Activated CD4-positive, alpha-beta T cell treated with anti-CD3 and anti-CD28 coated beads for 24 hours (primary cell): ENCODE results near the gene FOSL1.

Source experiments
- DNase-seq, 2 donors: peaks; one replicate each; pipeline ENCODE4 v3.0.0-alpha.2; 2020; ENCODE audit warnings: low read depth in 2 of 2

Gene FOSL1

GRCh38 chr11:65882120-65883057, 17.8 kb downstream of the FOSL1 start:
- DNase-seq: no peak

GRCh38 chr11:65880844-65881421, 19.3 kb downstream of the FOSL1 start:
- no peak for DNase-seq

DNA sequence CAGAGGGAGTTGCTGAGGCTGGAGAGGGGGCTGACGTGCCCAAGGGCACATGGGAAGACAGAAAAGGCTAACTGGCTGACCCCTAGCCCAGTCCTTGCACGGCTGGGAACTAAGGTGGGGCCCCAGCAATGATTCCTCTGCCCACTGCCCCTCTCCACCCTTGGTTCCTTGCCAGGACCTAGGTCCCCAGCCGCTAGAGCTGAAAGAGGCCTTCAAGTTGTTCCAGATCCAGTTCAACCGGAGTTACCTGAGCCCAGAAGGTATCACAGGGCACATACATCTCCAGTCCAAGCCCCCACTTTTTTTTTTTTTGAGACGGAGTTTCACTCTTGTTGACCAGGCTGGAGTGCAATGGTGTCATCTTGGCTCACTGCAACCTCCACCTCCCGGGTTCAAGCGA, 20.2 kb downstream of the FOSL1 start:
- DNase-seq: no peak

DNA sequence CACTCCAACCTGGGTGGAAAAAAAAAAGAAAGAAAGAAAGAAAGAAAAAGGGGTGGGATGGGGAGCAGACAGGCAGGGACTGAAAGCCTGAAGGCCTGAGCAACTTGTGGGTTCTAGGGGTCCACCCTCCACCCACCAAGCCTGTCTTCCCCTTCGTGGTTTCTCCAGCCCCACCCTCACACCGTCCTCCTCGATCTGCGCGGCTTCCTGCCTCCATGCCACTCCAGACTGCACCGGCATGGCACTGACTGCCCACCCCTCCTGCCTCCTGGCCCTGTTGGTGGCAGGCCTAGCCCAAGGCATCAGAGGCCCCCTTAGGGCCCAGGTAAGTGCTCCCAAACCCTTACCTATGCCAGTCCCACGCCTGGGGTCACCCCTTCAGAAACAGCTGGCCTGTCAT, 20.6 kb downstream of the FOSL1 start, which contains the start of gene CTSW:
Gene CTSW, plus strand, starts transcription at position 221 of the 400 bp plus-strand sequence. Its CDS starts 18 bp downstream, at position 239.
- DNase-seq: no peak

DNA sequence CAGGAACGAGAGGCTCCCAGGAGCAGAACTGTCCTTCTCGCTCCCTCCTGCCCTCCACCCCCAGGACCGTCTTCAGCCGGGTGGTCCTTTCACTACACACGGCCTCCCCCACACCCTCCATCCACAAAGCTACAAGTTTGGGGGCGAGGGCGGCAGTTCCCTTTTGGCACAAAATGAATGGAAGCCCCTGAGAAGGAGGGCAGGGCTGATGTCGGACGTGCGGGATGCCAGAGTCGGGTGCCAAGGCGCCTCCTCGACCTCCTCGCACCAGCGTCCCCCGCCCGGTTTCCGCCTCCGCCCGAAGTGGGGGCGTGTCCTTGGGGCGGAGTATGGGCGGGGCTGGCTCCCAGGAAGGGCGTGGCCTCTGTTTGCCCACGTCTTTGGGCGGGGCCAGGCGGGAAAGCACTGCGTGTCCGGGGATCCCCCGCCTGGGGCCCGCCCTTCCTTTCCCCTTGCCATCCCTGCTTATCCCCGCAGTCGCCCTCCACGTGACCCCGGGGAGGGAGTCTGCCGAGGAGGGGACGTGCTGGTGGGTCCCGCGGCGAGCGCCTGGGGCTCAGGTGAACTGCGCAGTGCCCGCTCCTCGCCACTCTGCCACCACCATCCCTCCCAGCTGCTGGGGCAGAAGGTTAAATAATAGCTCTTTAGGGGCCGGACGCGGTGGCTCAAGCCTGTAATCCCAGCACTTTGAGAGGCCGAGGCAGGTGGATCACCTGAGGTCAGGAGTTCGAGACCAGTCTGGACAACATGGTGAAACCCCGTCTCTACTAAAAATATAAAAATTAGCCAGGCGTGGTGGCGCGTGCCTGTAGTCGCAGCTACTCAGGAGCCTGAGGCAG, 26.7 kb downstream of the FOSL1 start:
- peak; percentile 94 to 95 for DNase-seq

GRCh38 chr11:65872586-65873317, 27.4 kb downstream of the FOSL1 start, which contains the start of gene EFEMP2:
Gene EFEMP2, minus strand, starts transcription at chr11:65872800. Its CDS starts 446 bp downstream, at chr11:65872354.
- DNase-seq: no peak

- no peak for DNase-seq
These were observed 28.2 kb downstream of the FOSL1 start for GRCh38 chr11:65871811-65872548.

- no peak for DNase-seq
These were observed 29.2 kb downstream of the FOSL1 start for GRCh38 chr11:65870706-65871681.

DNA sequence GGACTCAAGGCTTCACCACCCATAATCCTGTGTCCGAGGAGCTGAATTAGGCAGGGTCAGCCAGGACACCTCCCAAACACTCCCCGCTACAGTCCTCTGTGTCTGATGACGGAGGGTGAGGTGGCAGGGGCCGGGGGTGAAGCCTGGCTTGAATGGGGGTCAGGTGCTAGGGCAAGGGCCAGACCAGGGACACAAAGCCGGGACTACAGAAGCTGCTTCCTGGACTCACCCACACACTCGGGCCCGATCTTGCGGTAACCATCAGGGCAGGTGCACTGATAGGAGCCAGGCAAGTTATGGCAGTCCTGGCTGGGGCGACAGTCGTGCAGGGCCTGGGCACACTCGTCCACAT, 29.9 kb downstream of the FOSL1 start:
- no peak for DNase-seq

DNA sequence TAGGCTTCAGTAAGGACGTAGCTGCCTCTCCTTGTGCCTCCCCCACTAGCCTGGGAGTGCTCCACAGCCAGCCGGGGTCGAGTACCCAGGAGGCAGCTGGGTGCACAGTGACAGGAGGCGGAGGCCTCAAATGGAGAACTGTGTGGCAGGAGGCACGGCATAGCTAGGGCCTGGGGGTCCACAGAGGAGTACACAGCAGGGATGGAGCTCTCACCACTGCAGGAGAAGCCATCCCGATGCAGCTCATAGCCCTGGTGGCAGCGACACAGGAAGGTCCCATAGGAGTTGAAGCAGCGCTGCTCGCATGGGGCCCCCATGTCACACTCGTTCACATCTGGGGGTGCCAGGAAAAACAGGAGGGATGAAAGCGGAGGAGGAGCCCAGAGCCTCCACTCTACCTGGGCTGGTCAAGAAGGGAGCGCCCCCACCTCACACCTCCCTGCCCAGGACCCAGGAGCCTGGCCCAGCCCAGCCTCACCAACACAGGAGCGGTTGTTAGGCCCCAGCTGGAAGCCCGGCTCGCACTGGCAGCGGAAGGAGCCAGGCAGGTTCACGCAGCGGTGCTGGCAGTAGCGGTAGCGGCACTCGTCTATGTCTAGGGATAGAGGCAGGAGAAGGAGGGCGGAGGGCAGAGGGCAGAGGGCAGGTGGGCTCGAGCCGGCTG, 30.4 kb downstream of the FOSL1 start:
- no peak for DNase-seq

- no peak for DNase-seq
These were observed 31.3 kb downstream of the FOSL1 start for GRCh38 chr11:65868907-65869306.

- no peak for DNase-seq
These were observed 32.0 kb downstream of the FOSL1 start for GRCh38 chr11:65868076-65868667.

GRCh38 chr11:65867284-65868071, 32.7 kb downstream of the FOSL1 start:
- no peak for DNase-seq

- no peak for DNase-seq
These were observed 33.5 kb downstream of the FOSL1 start for GRCh38 chr11:65866509-65867283.

GRCh38 chr11:65865550-65866172, 34.5 kb downstream of the FOSL1 start:
- DNase-seq: no peak

DNA sequence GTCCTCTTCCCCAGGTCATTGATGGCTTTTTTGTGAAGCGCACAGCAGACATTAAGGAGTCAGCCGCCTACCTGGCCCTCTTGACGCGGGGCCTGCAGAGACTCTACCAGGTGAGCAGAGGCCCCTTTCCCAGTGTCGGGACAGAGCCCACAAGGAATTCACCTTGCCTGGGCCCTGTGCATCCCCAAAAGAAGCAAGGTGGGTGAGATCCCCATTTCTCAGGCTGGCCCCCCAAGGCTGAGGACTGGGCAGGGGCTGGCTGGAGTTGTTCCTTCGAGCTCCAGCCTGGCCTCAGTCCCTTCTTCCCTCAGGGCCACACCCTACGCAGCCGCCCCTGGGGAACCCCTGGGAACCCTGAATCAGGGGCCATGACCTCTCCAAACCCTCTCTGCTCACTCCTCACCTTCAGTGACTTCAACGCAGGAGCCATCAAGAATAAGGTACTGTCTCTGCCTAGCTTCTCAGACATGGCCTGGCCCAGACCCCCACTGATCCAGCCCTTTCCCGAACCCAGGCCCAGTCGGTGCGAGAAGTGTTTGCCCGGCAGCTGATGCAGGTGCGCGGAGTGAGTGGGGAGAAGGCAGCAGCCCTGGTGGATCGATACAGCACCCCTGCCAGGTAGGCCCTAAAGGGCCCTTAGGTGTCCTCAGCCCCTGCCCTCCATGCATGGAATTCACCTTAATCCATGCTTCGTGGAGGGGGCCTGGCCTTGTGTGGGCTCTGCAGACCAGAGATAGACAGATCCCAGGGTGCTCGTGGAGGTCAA, 35.3 kb downstream of the FOSL1 start:
- DNase-seq: no peak
